Inflammatory macrophage (primary cell): ENCODE results near the gene MYBBP1A.
"Not testable (repeated sequence)": the region's sequence is repeated elsewhere in the genome, so short reads cannot be mapped to it uniquely, and the experiment has no call there.

Experiments used
- DNase-seq, 2 donors: peaks; one replicate each; pipeline ENCODE4 v3.0.0-alpha.2; 2020 to 2022
- total RNA-seq, 18 experiments: gene quantifications; one replicate each; lab custom pipeline; 2026; ENCODE audit warnings: mixed read lengths in 6 of 18, inconsistent platforms in 2 of 18; lab: John Stamatoyannopoulos, UW

MYBBP1A gene
- 7.0 to 42.7 (median 23.1) reads per million in 18 experiments for total RNA-seq

- DNase-seq: peak; percentile 98 to 99
These were observed at the start of gene MYBBP1A for GRCh38 chr17:4554997-4555799. MYBBP1A (minus strand) TSS chr17:4555384; CDS start chr17:4555324, 60 bp downstream.

- DNase-seq: not testable (repeated sequence)
These were observed 49.6 kb upstream of the MYBBP1A start for GRCh38 chr17:4604736-4605135.

GRCh38 chr17:4604111-4604644 is 49.0 kb upstream of the MYBBP1A start:
- no peak for DNase-seq

- no peak for DNase-seq
These were observed 46.9 kb upstream of the MYBBP1A start for GRCh38 chr17:4602041-4602440.

- no peak for DNase-seq
These were observed 46.1 kb upstream of the MYBBP1A start for GRCh38 chr17:4601326-4601725.

- no peak for DNase-seq
These were observed 45.4 kb upstream of the MYBBP1A start for GRCh38 chr17:4600563-4600962.

- DNase-seq: no peak
These were observed 44.5 kb upstream of the MYBBP1A start for GRCh38 chr17:4599505-4600281.

GRCh38 chr17:4598776-4599504 is 43.8 kb upstream of the MYBBP1A start:
- DNase-seq: no peak

GRCh38 chr17:4597975-4598374 is 42.8 kb upstream of the MYBBP1A start:
- no peak for DNase-seq

GRCh38 chr17:4596636-4597380 is 41.6 kb upstream of the MYBBP1A start:
- DNase-seq: no peak

- DNase-seq: not testable (repeated sequence)
These were observed 40.6 kb upstream of the MYBBP1A start for GRCh38 chr17:4595685-4596342.

- peak; percentile 31 to 49 for DNase-seq
These were observed 39.9 kb upstream of the MYBBP1A start for GRCh38 chr17:4594931-4595684.

- DNase-seq: no peak
These were observed 39.2 kb upstream of the MYBBP1A start for GRCh38 chr17:4594406-4594805.

GRCh38 chr17:4593021-4593421 is 37.8 kb upstream of the MYBBP1A start:
- DNase-seq: no peak

GRCh38 chr17:4592240-4593005 is 37.2 kb upstream of the MYBBP1A start:
- DNase-seq: no peak

- DNase-seq: peak; percentile 82 to 92
These were observed 36.3 kb upstream of the MYBBP1A start for GRCh38 chr17:4591529-4591928.

- no peak for DNase-seq
These were observed 35.8 kb upstream of the MYBBP1A start for GRCh38 chr17:4590981-4591453.

- DNase-seq: not testable (repeated sequence)
These were observed 34.9 kb upstream of the MYBBP1A start for GRCh38 chr17:4590042-4590441.

GRCh38 chr17:4588898-4589625 is 33.9 kb upstream of the MYBBP1A start:
- DNase-seq: no peak
